Globus pallidus (tissue), 1 donor: ENCODE measurements around the gene TBX5.

Experiments used
- DNase-seq: peaks from one replicate; pipeline ENCODE4 v3.0.0-alpha.2; 2015; ENCODE audit warnings: low spot score

Gene TBX5

DNA sequence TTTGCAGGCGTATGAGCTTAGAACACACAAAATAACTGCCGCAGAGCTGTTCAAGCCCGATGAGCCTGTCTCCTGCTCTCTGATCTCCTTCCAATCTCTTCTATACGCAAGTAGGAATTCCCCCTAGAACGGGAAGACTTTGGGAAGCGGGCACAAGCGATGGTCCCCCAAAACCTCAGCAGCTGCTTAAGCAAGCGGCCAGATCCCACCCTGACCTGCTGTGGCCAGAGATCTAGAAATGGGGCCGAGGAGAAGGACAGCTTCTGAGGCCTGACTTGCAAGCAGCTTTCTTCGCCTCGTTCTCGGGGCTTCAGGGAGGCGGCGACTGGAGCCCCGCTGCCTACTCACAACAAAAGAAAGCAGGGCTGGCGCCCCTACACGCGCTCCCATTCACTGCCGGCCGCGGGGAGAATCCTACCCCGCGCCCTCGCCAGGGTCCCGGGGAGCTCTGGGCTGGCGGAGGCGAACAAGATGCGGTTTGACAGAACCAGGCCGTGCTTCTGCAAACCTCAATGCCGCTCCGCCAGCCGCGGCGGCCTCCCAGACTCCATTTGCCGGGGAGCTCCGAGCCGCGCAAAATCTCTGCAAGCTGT is 922 bp downstream of the TBX5 start:
- DNase-seq: no peak

DNA sequence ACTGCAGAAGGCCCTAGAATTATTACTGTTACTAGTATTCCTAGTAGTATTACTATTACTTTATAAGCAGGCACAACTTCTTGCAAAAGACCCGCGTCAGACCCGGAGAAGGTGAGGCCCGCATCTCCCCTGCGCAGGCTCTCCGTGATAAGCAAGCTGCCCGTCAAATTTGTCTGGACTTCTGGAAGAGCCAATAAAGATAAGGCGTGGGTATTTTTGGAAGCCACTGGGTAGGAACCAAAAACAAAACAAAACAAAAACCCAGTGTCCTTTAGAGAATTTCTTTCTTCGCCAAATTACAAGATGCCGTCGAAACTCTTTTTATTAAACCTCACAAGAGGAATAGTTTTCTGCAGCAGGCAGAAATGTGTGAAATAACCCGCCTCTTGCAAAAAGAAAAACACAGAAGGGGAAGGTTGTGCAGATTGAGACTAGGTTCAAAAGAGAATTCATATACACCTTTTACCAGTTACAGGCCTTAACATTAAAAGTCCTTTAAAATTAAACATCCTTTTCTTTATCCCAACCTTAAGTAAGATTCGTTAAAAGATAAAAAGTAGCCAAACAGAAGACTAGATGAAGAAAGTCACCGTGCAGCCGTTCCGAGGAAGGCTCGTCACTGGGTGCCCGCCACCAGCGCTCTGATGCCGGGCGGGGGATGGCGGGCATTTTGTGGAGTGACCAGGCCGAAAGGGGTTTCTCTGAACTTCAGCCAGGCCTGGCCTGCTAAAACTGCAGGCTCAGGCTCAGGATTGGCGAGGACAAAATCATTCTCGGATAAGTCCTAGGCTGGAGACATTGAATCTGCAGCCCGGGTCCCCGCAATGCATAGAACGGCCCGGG is 1.6 kb downstream of the TBX5 start:
- DNase-seq: no peak

DNA sequence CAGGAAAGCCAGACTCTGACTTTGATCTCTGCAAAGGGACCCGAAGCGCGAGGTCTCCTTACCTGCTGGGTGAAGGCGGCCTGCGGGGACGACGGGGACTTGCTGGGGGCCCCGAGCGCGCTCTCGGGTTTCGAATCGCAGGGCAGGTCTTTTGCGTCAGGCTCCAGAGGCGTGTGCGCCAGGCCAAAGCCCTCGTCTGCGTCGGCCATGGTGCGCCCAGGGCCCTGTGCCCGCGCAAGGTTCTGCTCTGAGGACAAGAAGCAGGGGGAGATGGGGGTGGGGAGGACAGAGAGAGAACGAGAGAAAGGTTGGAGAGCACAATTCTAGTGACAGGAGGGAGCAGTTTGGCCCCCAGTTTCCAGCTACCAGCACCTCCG is 2.3 kb downstream of the TBX5 start:
- DNase-seq: no peak

DNA sequence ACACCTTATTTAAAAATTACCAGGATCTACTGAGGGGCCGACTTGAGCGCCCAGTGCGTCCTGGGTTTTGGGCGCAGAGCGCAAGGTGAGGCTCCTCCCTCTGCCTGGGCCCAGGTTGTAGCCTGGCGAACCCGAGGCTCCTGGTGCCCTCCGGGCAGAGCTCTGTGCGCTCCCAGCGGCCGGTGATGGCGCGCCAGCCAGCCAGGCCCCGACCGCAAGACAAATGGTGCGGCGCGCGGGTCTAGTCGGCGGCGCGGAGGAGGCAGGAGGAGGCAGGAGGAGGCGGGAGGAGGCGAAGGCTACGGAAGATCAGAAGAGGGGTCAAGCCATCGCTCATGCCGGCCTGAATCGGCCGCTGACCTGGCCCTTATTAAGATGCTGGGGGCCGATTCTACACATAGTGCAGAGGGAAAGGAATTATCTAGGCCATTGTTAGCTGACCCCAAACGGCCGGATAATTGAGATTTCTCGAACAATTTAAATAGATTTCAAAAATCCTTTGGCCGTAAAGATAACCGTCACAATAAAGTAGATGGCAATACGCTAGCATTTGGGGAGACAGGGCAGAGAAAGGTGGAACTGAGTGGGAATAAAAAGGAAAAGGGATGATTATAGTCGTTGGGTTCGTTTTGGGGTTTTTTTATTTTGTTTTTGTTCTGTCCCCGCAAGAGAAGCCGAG is 2.8 kb downstream of the TBX5 start:
- DNase-seq: no peak

DNA sequence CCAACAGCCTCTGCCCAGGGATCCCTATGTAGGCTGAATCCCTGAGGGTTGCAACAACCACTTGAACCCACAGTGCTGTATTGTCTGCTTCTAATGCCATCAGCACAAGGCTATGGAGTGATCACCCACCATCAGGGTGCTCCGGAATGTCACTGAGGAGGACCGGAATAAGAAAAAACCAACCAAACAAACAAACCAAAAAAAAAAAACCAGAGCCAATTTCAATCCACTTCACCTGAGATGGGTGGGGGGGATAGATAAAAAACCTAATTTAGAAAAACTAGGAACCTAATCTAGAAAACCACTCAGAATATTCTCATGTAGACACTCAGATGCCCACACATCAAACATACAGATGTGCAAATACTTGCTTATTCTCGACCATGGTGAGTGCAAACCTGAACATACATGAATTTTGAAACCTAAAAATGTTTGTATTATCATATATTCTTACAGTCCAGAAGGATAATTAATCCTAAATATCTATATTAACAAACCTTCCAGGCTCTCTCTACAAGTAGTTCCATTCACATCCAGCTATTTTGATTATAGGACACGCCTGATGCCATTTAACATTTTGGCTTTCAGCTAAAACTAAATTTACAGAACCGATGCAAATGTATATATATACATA is 3.7 kb downstream of the TBX5 start:
- DNase-seq: no peak

DNA sequence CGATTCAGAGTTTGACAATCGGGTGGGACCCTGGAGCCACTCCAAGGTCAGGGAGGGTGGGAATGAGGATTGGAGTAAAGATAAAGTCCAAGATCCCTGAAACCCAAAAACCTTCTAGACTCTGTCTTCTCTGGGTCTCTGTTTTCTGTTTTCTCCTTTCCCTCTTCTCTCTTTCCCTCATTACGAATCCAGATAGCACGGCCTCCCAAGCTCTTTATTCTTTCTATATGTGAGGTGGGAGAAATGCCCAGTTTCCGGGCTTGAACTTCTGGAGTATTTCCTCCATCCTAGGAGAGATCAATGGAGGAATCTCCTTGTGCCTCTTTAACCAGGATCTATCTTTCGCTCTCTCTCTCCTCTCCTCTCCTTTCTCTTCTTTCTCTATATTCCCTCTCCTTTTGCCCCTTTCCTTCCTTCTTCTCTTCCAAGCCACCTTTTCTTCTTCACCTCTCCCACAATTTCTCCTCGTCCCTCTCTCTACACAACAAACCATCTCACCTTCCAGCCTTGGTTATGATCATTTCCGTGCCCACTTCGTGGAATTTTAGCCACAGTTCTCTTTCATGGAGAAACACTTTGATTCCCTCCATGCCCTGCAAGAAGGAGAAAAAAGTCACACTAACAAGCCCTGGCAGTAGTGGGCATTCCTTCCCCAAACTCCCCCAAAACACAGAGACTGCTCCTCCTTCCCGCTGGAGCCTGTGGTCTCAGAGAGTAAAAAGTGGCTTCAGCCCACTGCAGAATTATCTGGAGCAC is 4.4 kb downstream of the TBX5 start:
- no peak for DNase-seq

DNA sequence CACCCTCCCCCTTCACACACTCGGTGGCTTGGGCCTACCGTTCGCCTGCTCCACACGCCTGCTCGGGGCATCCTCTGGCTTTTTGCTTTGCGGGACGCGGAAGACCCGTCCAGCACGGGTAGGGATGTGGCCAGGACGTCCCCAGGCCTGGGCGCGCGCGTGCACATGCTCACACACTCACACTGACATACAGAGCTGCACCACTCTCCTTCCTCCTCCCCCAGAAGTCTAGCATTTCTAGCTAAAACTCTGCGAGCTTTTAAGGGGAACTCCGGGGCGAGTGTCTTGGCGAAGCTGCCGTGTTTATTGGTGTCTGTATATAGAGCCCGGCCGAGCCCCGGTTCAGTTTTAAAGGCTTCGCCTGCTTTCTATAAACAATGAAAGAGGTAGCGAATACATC is 5.0 kb downstream of the TBX5 start:
- no peak for DNase-seq

DNA sequence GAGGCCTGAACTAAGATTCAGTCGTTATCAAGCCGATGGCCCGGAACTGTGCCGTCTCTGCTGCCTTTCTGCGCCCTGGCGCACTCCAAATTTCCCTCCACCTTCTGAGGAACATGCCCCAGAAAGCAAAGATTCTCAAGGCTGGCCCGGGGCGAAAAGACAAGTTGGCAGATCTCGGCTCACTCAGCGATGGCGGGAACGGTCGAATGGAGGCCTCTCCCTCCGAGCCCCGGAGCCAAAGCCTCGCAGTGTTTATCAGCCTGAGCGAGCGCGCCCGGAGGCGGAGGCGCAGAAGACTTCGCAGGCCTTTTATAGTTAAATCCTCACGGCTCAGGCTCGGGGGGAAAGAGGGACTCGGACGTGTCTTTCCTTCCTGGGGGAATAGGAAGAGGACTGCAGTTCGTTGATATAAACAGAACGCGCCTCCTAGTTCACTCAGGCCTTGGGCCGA is 5.6 kb downstream of the TBX5 start:
- no peak for DNase-seq

DNA sequence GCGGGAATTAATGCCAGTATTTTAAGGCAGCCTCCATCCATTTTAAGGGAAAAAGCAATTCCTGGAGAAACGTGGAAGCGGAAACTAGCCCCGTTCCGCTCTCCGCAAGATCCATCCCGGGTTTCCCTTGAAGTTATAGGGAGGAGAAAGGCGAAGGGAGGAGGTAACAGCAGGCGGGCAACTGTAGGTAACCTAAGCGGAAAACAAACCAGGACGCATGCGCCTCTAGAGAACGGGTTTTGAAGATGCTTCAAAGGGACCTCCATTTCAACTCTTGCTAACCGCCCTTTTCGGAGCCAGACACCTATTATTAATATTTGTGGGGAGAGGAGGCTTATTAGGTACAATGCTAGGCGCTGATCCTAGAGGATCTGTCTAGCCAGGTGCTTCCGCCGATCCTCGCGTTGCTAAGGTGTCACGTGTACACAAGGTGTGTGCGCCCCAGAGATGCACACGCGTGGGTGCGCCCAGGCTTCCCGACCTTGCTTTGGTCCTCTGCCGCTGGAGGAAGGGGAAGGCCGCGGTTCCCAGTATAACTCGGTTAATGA is 6.2 kb downstream of the TBX5 start:
- no peak for DNase-seq

DNA sequence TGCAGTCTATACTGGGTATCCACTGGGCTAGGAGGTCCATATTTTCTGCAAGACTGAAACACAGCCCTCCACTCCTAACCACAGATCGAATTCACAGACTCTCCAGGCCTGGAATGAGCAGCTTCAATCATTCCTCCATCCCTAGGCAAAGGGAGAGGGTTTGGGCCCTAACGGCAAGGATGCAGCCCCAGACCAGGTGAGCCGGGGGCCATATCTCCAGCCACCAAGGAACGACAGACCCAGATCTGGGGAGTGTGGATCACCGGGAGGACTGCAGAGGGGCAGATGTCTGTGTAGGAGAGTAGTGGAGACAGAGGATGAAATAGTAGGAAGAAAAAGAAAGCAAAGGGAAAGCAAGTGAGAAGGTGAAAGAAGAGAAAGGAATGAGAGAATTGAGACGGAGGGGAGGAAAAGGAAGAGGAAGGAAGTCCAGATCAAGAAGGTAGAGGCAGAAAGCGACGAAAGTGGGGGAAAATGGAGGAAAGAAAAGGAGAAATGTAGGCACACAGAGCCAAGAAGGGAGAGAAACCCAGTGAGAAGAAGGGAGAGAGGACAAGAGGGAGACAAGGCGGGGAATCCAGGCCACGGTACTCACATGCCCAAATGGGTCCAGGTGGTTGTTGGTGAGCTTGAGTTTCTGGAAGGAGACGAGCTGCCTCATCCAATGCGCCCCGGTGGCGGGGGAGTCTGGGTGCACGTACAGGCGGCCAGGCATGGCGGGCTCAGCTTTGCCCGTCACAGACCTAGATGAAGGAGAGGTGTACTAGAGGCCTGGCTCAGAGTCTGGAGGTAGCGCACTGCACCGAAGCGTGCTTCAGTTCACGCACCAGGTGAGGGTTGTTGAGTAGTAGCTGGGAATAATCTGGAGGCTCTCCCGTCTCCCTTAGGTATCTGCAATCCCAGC is 7.7 kb downstream of the TBX5 start:
- DNase-seq: no peak

DNA sequence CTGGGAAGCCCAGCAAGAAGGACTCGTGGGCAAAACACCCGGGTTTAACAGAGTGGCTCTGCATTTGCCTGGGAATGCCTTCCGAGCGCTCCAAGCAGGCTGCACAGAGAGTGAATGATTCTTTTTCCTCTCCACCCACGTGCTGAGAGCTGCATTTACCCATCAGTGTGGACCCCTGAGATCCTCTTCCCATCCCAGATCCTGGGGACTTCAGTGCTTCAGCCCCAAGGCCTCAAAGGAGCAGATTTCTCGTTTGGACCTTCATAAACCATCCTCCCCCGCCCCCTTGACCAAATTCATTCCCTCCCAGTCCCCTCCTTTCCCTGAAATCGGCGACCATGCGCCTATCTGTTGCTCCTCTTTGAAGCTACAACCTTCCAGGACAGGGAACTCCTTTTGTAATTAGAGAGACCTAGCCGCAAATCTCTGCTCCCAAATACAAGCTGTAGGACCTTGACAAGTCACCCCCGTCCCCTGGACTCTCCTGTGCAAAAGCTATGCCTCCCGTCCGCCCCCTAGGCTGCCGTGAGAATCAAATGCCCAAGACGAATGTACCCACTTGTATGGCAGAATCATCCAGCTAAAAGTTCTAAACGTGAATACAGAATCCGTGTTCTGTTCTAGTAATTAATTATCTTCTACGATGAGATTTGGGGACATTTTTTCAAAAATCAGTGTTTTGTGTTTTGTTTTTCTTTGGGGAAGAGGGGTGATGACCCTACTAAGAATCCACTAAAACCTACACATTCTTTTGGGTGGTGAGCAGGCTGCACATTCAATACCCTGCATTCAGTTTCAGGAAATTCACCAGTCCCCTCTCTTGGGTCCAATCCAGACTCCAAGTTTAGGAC is 8.8 kb downstream of the TBX5 start:
- DNase-seq: no peak

DNA sequence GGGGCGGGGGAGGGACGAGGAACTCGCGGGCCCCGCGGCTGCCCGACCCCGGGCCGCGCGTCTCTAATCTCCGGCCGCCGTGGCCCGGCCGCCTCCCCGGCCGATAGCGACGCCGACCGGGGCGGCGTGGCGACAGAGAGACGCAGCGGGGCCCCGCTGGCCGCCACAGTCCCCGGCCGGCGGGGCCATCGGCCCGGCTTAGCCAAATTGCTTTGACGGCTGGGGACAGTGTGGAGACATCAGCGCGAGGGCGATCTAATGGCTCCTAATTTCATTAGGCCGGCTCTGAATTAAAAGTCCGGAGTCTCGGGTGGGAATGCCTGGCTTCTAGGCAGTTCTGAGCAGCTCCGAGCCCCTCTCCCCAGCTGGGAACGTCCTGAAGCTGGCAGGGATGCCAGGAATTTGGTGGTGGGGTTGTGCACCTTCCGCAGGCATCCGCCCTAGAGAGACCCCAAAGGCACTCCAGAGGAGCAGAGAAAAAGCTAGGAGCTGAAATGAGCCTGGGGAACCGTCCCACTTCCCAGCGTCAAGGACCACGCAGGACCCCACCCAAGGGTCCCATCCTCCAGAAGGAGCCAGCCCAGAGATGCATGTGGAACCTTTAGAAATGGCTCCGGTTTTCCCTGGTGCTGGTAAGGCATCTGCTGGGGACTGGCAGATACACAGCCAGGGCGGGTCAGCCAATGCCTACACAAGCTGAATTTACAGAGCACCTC is 9.6 kb downstream of the TBX5 start:
- DNase-seq: no peak

DNA sequence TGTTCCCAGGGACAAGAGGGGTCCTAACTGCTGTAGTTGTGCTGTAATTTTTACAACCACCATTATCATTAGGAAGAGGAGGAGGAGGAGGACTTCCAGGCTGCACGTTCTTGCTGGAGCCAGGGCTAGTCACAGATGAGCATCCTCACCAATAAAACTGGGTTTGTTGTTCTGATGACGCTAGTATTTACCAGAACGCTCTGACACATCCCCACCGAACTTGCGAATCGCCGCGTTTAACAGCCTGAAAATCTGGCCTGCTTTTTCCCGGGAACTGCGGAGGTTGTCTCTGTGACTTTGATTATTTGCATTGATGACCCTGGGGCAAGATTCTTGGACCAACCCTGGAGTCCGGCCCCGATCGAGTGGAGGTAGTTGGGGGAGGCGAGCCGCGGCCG is 10.2 kb downstream of the TBX5 start:
- no peak for DNase-seq

DNA sequence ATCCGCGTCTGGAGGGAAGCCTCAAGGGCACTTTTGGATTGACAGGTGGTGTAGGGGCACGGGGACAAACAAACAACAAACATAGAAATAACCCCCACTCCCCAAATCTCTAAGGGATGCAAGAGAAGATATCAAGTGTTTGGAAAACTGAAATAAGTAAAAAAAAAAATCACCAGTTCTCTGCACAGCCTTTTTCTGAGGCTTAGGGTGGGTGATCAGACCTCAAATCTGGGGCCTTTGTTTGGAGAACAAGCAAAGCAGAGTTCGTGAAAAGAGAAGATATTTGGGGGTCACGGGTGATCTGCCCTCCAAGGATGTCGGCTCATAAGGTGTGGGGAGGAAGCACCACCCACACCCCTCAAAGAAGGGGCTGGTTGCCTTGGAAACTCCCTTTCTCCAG is 10.7 kb downstream of the TBX5 start:
- DNase-seq: no peak

DNA sequence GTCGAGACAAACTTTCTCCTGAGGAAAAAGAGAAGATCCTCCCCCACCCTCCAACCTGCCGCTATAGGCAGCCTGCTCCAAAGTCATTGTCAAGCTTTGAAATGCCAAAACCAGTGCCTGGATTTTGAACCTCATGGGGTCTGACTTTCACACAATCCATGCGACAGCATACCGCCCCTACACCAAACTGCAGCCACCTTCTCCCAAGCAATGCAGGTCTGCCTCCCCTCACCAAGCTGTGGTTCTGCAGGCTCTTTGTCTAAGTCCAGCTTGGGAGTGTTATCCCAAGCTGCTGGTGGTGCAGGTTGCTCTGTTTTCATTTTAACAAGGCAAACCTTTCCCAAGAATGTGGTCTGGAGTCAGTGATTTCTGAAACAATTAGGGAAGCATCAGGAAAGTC is 12.4 kb downstream of the TBX5 start:
- DNase-seq: no peak

DNA sequence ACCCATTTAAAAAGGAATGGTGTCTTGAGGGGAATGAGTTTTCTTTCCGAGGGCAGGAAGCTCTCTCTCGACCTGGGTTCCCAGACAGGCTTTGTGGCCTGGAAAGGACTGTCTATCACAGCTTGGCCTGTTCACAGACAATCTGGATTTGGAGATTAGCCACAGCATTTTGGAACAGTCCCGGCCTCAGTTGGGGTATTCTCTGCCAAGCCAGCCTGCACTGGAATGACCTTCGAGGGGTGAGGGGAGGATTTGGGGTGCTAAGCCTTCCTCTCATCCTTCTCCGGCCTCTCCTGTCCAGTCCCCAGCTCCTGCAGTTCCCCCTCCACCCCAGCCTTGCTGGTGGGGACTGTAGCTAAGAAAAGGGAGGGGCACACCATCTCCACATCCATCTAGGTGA is 13.0 kb downstream of the TBX5 start:
- DNase-seq: no peak

DNA sequence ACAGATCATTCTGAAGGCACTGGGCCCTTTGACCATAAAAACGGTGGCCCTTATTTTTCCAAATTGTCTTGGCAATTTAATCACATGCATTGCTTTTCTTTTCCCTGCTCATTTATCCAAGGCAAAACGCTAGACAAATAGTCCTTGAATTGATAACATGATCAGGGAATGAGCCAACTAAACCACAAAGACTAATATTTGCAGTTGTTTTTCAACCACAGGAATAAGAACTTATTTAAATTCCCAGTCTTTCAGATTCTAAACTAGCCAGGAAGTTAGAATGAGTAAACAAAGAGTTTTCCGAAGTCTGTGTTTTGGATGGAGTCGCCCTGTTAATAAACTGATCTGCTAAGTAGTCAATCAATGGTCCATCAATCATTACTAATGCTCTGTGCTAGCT is 14.9 kb downstream of the TBX5 start:
- no peak for DNase-seq

DNA sequence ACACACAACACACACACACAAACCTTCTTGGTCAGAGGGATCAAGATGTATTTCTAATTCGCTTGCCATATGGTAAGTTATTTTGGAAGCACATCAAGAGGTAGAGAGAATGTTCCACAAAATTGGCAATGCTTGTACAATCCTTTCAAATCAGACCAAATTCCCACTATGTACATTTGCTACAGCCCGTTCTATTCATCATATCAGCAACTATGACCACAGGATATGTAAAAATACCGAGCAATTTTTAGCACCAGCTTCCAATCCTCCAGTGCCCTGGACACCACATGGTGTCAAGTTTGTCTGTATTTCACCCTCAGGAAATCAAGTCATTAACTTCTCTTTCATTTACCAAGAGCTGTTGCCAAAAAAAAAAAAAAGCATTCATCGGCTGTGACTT is 21.2 kb downstream of the TBX5 start:
- no peak for DNase-seq

DNA sequence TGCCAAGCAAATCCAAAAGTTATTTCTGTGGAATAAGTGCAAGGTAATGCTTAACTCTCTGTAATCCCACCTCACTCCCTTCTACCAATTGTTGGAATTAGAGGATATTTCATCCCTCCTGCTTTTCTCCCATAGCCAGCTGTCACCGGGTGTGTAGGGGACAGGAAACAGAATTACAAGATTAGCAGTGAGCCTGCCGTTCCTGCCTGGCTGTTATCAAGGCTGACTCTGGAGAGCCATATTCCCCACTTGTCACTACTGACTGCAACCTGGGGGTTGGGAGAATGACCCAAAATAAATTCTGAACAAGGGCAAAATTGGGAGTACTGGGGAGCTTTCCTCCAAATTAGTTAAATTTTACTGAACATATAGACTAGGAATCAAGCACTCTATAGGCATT is 24.8 kb downstream of the TBX5 start:
- DNase-seq: no peak
